Panc1 (cell line): ENCODE data around the gene SHB. TPM values are rescaled to one million over a fixed set of nuclear protein-coding genes. Genes with fewer than 3 reads are reported as not detected.

ENCODE experiments used
- ATAC-seq: fragments of 200-7000 bp; cut with Tn5 transposase; 2 replicates; pipeline ENCODE4 v1.9.1; 2020; ENCODE audit warnings: mild to moderate bottlenecking, moderate library complexity
- BruUV-seq: library from RNA; stranded (reverse); fragments of 400-500 nt; replicated peaks from 2 replicates; lab custom pipeline; 2021; lab: Mats Ljungman, UMichigan
- CTCF ChIA-PET: fragments of 300-600 bp; sonication (Branson Sonifier 250); formaldehyde crosslinking; loops from one replicate; lab custom pipeline; 2022; ENCODE audit warnings: antibody characterized with exemption; lab: Charles Lee
- POLR2A ChIA-PET: fragments of 300-600 bp; sonication (Branson Sonifier 250); formaldehyde crosslinking; loops from one replicate; lab custom pipeline; 2022; ENCODE audit warnings: antibody characterized with exemption; lab: Charles Lee
- DNase-seq: peaks from one replicate; pipeline ENCODE4 v3.0.0-alpha.2; 2010; ENCODE audit warnings: low read depth, low spot score
- H3K27ac ChIP-seq: 2 replicates; pipeline ENCODE4 v1.5.1; 2011; ENCODE audit warnings: mild to moderate bottlenecking, low read length, inconsistent platforms
- H3K27me3 ChIP-seq: fragments of 200-500 bp; sonication (Bioruptor generic); 2 replicates; pipeline ENCODE4 v1.6.0; 2014; ENCODE audit warnings: low read length, inconsistent platforms; ENCODE audit not compliant: control insufficient read depth, insufficient read depth
- H3K36me3 ChIP-seq: fragments of 200-500 bp; sonication (Bioruptor generic); 2 replicates; pipeline ENCODE4 v1.5.1; 2014; ENCODE audit warnings: inconsistent platforms, mild to moderate bottlenecking, low read length, moderate library complexity; ENCODE audit not compliant: control insufficient read depth, insufficient read depth
- H3K4me1 ChIP-seq: 2 replicates; pipeline ENCODE4 v1.5.1; 2011; ENCODE audit warnings: inconsistent platforms, mild to moderate bottlenecking, low read length, moderate library complexity; ENCODE audit not compliant: control insufficient read depth, insufficient read depth
- H3K4me3 ChIP-seq, 2 experiments: 2 replicates each; pipeline ENCODE4 v1.5.1; 2011 to 2012; ENCODE audit warnings: low read depth in 2 of 2, low read length in 2 of 2, mild to moderate bottlenecking in 2 of 2, inconsistent platforms in 1 of 2, moderate library complexity in 1 of 2
- H3K9me3 ChIP-seq: fragments of 200-500 bp; sonication (Bioruptor generic); 2 replicates; pipeline ENCODE4 v1.5.1; 2014; ENCODE audit warnings: low read depth, mild to moderate bottlenecking, inconsistent platforms, low read length, moderate library complexity; ENCODE audit not compliant: control insufficient read depth, insufficient read depth
- CTCF ChIP-seq: fragments of 450-650 bp; IDR thresholded peaks from 2 replicates; pipeline ENCODE4 v1.5.1; 2017; ENCODE audit warnings: mild to moderate bottlenecking
- POLR2AphosphoS5 ChIP-seq: IDR thresholded peaks from 2 replicates; pipeline ENCODE4 v1.6.1; 2012; ENCODE audit warnings: mild to moderate bottlenecking, low read depth, low read length, moderate library complexity
- SIN3A ChIP-seq: IDR thresholded peaks from 2 replicates; pipeline ENCODE4 v1.6.1; 2012; ENCODE audit warnings: low read depth, mild to moderate bottlenecking, low read length, moderate library complexity, borderline replicate concordance; ENCODE audit not compliant: insufficient read depth
- TCF7L2 ChIP-seq: IDR thresholded peaks from 2 replicates; pipeline ENCODE4 v1.6.1; 2011; ENCODE audit warnings: mild to moderate bottlenecking, low read depth, low read length, inconsistent platforms
- in situ Hi-C: cut with HindIII; loops from 2 replicates; pipeline ENCODE4 v1.10.0; 2016; ENCODE audit warnings: low sequenced_read_pairs, low pct_unique_long_range_greater_than_20kb
- intact Hi-C: fragments of 100-400 bp; cut with micrococcal nuclease; formaldehyde crosslinking; loops from one replicate; pipeline ENCODE4 v1.10.0; 2022; ENCODE audit not compliant: unreplicated experiment
- total RNA-seq: library from RNA; stranded (reverse); gene quantifications from one replicate; pipeline ENCODE4 v1.2.1, GENCODE V29; 2021; ENCODE audit not compliant: unreplicated experiment
- TF ChIP-seq, protein P1 (sequence below), 2 experiments: IDR thresholded peaks; 2 replicates each; pipeline ENCODE4 v1.6.1; 2011 to 2012; ENCODE audit warnings: low read depth in 2 of 2, control low read depth in 1 of 2, low read length in 1 of 2, mild to moderate bottlenecking in 1 of 2, moderate library complexity in 1 of 2; ENCODE audit not compliant: insufficient read depth in 1 of 2

Gene SHB
- total RNA-seq, 1 experiment from 2014 or later, result 59.9 TPM

DNA sequence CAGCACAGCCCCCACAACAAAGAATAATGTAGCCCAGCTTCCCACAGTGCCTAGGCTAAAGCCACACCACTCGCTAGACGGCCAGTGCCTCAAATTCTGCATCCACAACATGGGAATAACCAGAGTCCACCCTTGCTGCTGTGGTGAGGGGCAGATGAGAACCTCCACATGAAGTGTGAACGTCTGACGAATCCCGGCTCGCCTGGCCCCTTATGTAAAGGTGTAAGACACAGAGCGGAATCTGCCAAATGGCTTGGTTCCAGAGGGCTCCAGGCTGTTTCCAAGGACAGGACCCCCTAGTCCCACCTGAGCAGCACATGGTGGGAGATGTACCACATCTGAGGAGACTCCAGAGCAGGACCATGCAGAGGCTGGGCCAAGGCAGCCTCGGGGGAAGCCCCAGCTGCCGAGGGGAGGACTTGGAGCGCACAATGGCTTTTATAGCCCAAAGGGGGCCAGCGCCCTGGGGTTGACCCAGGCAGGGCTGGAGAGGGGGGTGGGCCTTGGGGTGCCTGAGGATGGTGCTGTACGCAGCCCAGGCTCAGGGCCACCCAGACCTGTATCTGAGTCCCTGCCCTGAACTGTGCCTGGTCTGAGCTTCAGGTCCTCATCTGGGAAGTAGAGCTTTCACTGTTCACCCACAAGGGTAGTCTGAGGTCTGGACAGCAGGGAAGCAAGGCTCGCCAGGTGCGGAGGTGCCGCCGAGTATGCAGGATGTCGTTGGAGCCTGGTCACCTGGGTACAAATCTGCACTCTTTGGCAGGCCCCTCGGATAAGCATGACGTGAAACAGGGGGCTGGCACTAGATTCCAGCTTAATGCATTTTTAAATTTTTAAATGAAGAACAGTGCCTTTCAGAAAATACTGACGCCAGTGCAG is 140.2 kb downstream of the SHB start:
- peaks cover 35% of the 10 kb centered on the region for H3K4me1 ChIP-seq
- H3K36me3 ChIP-seq, result no peaks in the 10 kb centered on the region; the same call in 1 of the 2 replicates
- no peak for ATAC-seq
- no peaks in the 10 kb centered on the region for H3K9me3 ChIP-seq
- CTCF ChIA-PET, result no interaction called here
- TF ChIP-seq SIN3A, result no peak
- TF ChIP-seq POLR2AphosphoS5, result no peak
- TF ChIP-seq, protein P1, sequence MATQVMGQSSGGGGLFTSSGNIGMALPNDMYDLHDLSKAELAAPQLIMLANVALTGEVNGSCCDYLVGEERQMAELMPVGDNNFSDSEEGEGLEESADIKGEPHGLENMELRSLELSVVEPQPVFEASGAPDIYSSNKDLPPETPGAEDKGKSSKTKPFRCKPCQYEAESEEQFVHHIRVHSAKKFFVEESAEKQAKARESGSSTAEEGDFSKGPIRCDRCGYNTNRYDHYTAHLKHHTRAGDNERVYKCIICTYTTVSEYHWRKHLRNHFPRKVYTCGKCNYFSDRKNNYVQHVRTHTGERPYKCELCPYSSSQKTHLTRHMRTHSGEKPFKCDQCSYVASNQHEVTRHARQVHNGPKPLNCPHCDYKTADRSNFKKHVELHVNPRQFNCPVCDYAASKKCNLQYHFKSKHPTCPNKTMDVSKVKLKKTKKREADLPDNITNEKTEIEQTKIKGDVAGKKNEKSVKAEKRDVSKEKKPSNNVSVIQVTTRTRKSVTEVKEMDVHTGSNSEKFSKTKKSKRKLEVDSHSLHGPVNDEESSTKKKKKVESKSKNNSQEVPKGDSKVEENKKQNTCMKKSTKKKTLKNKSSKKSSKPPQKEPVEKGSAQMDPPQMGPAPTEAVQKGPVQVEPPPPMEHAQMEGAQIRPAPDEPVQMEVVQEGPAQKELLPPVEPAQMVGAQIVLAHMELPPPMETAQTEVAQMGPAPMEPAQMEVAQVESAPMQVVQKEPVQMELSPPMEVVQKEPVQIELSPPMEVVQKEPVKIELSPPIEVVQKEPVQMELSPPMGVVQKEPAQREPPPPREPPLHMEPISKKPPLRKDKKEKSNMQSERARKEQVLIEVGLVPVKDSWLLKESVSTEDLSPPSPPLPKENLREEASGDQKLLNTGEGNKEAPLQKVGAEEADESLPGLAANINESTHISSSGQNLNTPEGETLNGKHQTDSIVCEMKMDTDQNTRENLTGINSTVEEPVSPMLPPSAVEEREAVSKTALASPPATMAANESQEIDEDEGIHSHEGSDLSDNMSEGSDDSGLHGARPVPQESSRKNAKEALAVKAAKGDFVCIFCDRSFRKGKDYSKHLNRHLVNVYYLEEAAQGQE (IDR thresholded peaks at IDR 0.05; ENCODE audit: insufficient read depth in 1 of 2, low read depth in 2 of 2, low read length in 1 of 2), result no peak
- TF ChIP-seq CTCF, result no peak
- TF ChIP-seq TCF7L2, result no peak
- BruUV-seq, result no TSS peak
- POLR2A ChIA-PET, result no interaction called here
- in situ Hi-C loops (no loop called here), intact Hi-C loops (no loop called here)
- H3K27me3 ChIP-seq, result no peaks in the 10 kb centered on the region
- H3K4me3 ChIP-seq, result no peak overlapping the region
- no peak overlapping the region for H3K27ac ChIP-seq
- no peak for DNase-seq

DNA sequence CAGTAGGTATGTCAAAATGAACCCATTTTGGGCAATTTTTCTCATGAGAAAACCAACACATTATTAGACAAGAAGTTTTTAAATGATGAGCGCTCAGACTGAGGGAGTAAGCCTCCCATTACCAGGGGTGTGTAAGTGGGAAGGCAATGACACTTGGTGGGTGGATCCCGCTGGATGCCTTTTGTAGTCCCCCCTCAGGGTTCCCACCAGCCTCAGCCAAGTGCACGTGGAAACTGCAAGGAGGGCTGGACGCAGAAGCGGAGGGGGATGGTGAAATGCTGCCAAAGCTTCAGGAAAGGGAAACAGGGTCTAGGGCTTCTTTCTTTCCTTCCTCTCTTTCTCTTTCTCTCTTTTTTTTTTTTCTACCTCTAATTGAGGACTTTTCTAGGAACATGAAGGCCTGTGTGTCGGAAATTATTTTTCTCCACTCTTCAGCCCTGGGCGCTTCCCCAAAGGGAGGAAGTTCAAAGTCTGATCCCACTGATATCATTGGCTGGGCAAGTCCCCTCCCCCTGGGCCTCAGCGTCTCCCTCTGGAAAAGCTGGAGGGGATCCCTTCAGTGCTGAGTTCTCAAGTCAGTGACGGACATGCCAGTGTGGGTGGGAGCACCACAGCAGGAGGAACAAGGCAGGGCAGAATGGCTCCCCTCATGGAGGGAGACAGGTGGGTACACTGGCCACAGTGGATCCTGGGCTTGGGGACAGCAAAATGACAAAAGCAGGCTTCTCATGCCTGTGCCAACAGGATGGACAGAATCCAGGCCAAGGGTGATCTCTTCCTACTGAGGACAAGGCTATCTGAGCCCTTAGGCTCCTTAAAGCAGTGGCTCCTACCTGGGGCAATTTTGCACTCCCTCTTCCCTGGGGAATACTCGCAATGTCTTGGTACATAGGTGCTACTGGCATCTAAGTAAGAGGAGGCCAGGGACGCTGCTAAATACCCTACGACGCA is 141.2 kb downstream of the SHB start:
- H3K9me3 ChIP-seq, result no peaks in the 10 kb centered on the region
- peaks cover 35% of the 10 kb centered on the region for H3K4me1 ChIP-seq
- TF ChIP-seq TCF7L2 (no peak), POLR2AphosphoS5 (no peak)
- H3K27ac ChIP-seq, result no peak overlapping the region
- H3K27me3 ChIP-seq, result no peaks in the 10 kb centered on the region
- DNase-seq, result no peak
- POLR2A ChIA-PET, result no interaction called here
- no peak overlapping the region for H3K4me3 ChIP-seq
- CTCF ChIA-PET, result no interaction called here
- no peaks in the 10 kb centered on the region; the same call in 1 of the 2 replicates for H3K36me3 ChIP-seq
- intact Hi-C loops (no loop called here), in situ Hi-C loops (no loop called here)
- no peak for ATAC-seq
- no TSS peak for BruUV-seq
